ENCODE results near the gene CARD19.

DNA sequence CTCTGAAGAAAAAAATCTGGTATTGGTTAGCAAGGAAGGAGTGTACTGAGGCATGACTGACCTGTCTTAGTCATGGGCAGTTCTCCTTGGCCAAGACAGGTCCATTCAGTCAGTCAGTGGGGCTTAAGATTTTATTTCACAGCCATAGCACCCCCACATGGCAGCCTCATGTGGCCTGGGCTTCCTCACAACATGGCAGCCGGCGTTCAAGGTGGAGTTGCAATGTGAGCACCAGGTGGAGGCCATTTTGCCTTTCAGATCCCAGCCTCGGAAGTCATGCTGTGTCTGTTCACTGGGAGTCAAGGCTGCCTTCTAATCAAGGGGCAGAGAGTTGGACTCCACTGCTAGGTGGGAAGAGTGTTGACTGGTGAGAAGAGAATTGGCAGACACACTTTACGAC, 10.3 kb upstream of the CARD19 start:
- TF ChIP-seq, protein P1, sequence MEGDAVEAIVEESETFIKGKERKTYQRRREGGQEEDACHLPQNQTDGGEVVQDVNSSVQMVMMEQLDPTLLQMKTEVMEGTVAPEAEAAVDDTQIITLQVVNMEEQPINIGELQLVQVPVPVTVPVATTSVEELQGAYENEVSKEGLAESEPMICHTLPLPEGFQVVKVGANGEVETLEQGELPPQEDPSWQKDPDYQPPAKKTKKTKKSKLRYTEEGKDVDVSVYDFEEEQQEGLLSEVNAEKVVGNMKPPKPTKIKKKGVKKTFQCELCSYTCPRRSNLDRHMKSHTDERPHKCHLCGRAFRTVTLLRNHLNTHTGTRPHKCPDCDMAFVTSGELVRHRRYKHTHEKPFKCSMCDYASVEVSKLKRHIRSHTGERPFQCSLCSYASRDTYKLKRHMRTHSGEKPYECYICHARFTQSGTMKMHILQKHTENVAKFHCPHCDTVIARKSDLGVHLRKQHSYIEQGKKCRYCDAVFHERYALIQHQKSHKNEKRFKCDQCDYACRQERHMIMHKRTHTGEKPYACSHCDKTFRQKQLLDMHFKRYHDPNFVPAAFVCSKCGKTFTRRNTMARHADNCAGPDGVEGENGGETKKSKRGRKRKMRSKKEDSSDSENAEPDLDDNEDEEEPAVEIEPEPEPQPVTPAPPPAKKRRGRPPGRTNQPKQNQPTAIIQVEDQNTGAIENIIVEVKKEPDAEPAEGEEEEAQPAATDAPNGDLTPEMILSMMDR (IDR thresholded peaks at IDR 0.05), result no peak
- TF ChIP-seq EZH2 (IDR thresholded peaks at IDR 0.05; ENCODE audit: borderline replicate concordance, insufficient read depth, low read depth, low read length, poor library complexity, severe bottlenecking), result no peak
